Mesenchymal stem cell (in vitro differentiated cells and primary cell): ENCODE measurements around the gene TMEM203.

Source experiments
- DNase-seq: peaks from one replicate; pipeline ENCODE4 v3.0.0-alpha.2; 2013
- H2AFZ ChIP-seq: one replicate; pipeline ENCODE4 v1.6.1; 2013; ENCODE audit warnings: low read depth, mild to moderate bottlenecking, control low read depth, inconsistent platforms, low read length, moderate library complexity
- H2AK5ac ChIP-seq: 2 replicates; pipeline ENCODE4 v1.6.1; 2013; ENCODE audit warnings: low read length, moderate library complexity, mild to moderate bottlenecking, inconsistent platforms; ENCODE audit not compliant: severe bottlenecking
- H2BK120ac ChIP-seq: one replicate; pipeline ENCODE4 v1.6.1; 2013; ENCODE audit warnings: low read depth, mild to moderate bottlenecking, inconsistent platforms, low read length, moderate library complexity
- H2BK12ac ChIP-seq, 2 experiments: one replicate each; pipeline ENCODE4 v1.6.1; 2013; ENCODE audit warnings: inconsistent platforms in 2 of 2, low read length in 2 of 2, mild to moderate bottlenecking in 2 of 2, moderate library complexity in 2 of 2, control low read depth in 1 of 2
- H2BK15ac ChIP-seq: one replicate; pipeline ENCODE4 v1.6.1; 2013; ENCODE audit warnings: mild to moderate bottlenecking, low read depth, inconsistent platforms; ENCODE audit not compliant: poor library complexity, severe bottlenecking
- H2BK5ac ChIP-seq: 2 replicates; pipeline ENCODE4 v1.6.1; 2013; ENCODE audit warnings: low read depth, mild to moderate bottlenecking, low read length, control low read depth, inconsistent platforms; ENCODE audit not compliant: poor library complexity, severe bottlenecking
- H3K14ac ChIP-seq, 2 experiments: one replicate each; pipeline ENCODE4 v1.6.1; 2013; ENCODE audit warnings: inconsistent platforms in 2 of 2, low read length in 2 of 2, control low read depth in 1 of 2, mild to moderate bottlenecking in 1 of 2, moderate library complexity in 1 of 2
- H3K18ac ChIP-seq, 2 experiments: one replicate each; pipeline ENCODE4 v1.6.1; 2013; ENCODE audit warnings: inconsistent platforms in 2 of 2, low read length in 2 of 2, control low read depth in 1 of 2, low read depth in 1 of 2, mild to moderate bottlenecking in 1 of 2
- H3K23ac ChIP-seq, 2 experiments: one replicate each; pipeline ENCODE4 v1.6.1; 2013; ENCODE audit warnings: inconsistent platforms in 2 of 2, low read length in 2 of 2, mild to moderate bottlenecking in 2 of 2, moderate library complexity in 2 of 2, control low read depth in 1 of 2
- H3K27ac ChIP-seq: 2 replicates; pipeline ENCODE4 v1.5.1; 2013; ENCODE audit warnings: mild to moderate bottlenecking, moderate library complexity, low read length, control low read depth, inconsistent platforms; ENCODE audit not compliant: poor library complexity, severe bottlenecking
- H3K27me3 ChIP-seq, 2 experiments: 2 replicates each; pipeline versions ENCODE4 v1.6.1 to v1.7.0; 2013; ENCODE audit warnings: low read length in 2 of 2, mild to moderate bottlenecking in 2 of 2, moderate library complexity in 2 of 2, control low read depth in 1 of 2, inconsistent platforms in 1 of 2; ENCODE audit not compliant: control insufficient read depth in 1 of 2, insufficient read depth in 1 of 2
- H3K36me3 ChIP-seq, 2 experiments: 2 replicates each; pipeline versions ENCODE4 v1.6.1 to v1.7.0; 2013; ENCODE audit warnings: low read length in 2 of 2, control low read depth in 1 of 2, inconsistent platforms in 1 of 2, low read depth in 1 of 2, mild to moderate bottlenecking in 1 of 2; ENCODE audit not compliant: insufficient read depth in 2 of 2, control insufficient read depth in 1 of 2
- H3K4ac ChIP-seq, 2 experiments: one replicate each; pipeline ENCODE4 v1.6.1; 2013; ENCODE audit warnings: inconsistent platforms in 2 of 2, low read length in 2 of 2, mild to moderate bottlenecking in 2 of 2, moderate library complexity in 2 of 2, control low read depth in 1 of 2, low read depth in 1 of 2
- H3K4me1 ChIP-seq: 2 replicates; pipeline ENCODE4 v1.6.1; 2013; ENCODE audit warnings: low read depth, low read length, control low read depth; ENCODE audit not compliant: control insufficient read depth, insufficient read depth
- H3K4me2 ChIP-seq: 2 replicates; pipeline ENCODE4 v1.6.1; 2013; ENCODE audit warnings: low read length, mild to moderate bottlenecking, inconsistent platforms; ENCODE audit not compliant: poor library complexity, severe bottlenecking
- H3K4me3 ChIP-seq, 2 experiments: 2 replicates each; pipeline versions ENCODE4 v1.5.1 to v1.7.0; 2013; ENCODE audit warnings: low read length in 2 of 2, mild to moderate bottlenecking in 2 of 2, control low read depth in 1 of 2, low read depth in 1 of 2; ENCODE audit not compliant: insufficient read depth in 1 of 2
- H3K79me1 ChIP-seq: replicated peaks from 2 replicates; pipeline ENCODE4 v1.6.1; 2013; ENCODE audit warnings: mild to moderate bottlenecking, control low read depth, low read length, inconsistent platforms; ENCODE audit not compliant: poor library complexity, severe bottlenecking
- H3K9ac ChIP-seq: 2 replicates; pipeline ENCODE4 v1.7.0; 2013; ENCODE audit warnings: mild to moderate bottlenecking, low read length, moderate library complexity
- H3K9me3 ChIP-seq: 2 replicates; pipeline ENCODE4 v1.7.0; 2013; ENCODE audit warnings: mild to moderate bottlenecking, low read length; ENCODE audit not compliant: control insufficient read depth
- H4K8ac ChIP-seq: one replicate; pipeline ENCODE4 v1.6.1; 2013; ENCODE audit warnings: inconsistent platforms, mild to moderate bottlenecking, low read length, moderate library complexity
- H4K91ac ChIP-seq: one replicate; pipeline ENCODE4 v1.6.1; 2013; ENCODE audit warnings: mild to moderate bottlenecking, low read length, inconsistent platforms
- WGBS: methylation state at CpG from one replicate; pipeline ENCODE4 v1.1.7; 2013; ENCODE audit warnings: mixed read lengths; 5-methylcytosine and 5-hydroxymethylcytosine counted together

The TMEM203 gene

DNA sequence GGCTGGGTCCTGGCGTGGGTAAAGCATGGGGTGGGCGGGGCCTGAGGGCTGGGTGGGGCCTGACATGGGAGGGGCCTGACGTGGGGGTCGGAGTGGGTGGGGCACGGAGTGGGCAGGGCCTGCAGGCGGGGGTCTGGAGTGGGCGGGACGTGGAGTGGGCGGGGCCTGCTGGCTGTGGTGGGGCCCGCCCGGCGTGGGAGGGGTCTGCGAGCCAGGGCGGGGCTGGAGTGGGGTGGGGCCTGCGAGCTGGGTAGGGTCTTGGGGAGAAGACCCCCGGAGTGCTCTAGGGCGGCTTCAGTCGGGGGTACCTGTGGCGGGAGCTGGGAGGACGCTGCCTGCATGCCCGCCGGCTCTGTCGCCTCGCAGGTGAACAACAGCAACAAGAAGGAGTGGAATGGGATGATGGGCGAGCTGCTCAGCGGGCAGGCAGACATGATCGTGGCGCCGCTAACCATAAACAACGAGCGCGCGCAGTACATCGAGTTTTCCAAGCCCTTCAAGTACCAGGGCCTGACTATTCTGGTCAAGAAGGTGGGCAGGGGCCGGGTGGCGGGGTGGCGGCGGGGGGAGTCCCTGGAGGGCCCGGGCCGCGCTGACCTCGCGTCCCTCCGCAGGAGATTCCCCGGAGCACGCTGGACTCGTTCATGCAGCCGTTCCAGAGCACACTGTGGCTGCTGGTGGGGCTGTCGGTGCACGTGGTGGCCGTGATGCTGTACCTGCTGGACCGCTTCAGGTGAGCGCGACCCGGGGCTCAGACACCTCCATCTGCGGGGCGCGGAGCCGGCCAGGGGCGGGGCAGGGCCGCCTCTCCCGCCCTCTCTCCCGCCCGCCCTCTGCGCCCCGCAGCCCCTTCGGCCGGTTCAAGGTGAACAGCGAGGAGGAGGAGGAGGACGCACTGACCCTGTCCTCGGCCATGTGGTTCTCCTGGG lies 43.6 kb downstream of the TMEM203 start:
- H3K27ac ChIP-seq: no peak overlapping the region
- WGBS: 12% methylated on average over 60 of the region's 71 CpGs
- H4K8ac ChIP-seq: no peak overlapping the region
- H3K79me1 ChIP-seq: no peaks in the 10 kb centered on the region
- H3K4me1 ChIP-seq: peaks cover 20% of the 10 kb centered on the region
- H4K91ac ChIP-seq: no peak overlapping the region
- no peak overlapping the region for H3K23ac ChIP-seq
- H3K18ac ChIP-seq: no peak overlapping the region
- H2BK15ac ChIP-seq: no peak overlapping the region
- H2BK120ac ChIP-seq: no peak overlapping the region
- H3K4ac ChIP-seq: no peak overlapping the region
- H3K27me3 ChIP-seq: peaks cover 86 to 97% of the 10 kb centered on the region in 2 experiments
- DNase-seq: no peak
- no peak overlapping the region for H3K14ac ChIP-seq
- H2AK5ac ChIP-seq: no peak overlapping the region
- no peak overlapping the region for H2BK12ac ChIP-seq
- H2BK5ac ChIP-seq: no peak overlapping the region
- peak overlapping the region; percentile 33 for H3K4me2 ChIP-seq
- H3K9me3 ChIP-seq: no peaks in the 10 kb centered on the region
- H3K4me3 ChIP-seq: no peak overlapping the region
- no peak overlapping the region for H2AFZ ChIP-seq
- H3K36me3 ChIP-seq: no peaks in the 10 kb centered on the region
- no peak overlapping the region for H3K9ac ChIP-seq

DNA sequence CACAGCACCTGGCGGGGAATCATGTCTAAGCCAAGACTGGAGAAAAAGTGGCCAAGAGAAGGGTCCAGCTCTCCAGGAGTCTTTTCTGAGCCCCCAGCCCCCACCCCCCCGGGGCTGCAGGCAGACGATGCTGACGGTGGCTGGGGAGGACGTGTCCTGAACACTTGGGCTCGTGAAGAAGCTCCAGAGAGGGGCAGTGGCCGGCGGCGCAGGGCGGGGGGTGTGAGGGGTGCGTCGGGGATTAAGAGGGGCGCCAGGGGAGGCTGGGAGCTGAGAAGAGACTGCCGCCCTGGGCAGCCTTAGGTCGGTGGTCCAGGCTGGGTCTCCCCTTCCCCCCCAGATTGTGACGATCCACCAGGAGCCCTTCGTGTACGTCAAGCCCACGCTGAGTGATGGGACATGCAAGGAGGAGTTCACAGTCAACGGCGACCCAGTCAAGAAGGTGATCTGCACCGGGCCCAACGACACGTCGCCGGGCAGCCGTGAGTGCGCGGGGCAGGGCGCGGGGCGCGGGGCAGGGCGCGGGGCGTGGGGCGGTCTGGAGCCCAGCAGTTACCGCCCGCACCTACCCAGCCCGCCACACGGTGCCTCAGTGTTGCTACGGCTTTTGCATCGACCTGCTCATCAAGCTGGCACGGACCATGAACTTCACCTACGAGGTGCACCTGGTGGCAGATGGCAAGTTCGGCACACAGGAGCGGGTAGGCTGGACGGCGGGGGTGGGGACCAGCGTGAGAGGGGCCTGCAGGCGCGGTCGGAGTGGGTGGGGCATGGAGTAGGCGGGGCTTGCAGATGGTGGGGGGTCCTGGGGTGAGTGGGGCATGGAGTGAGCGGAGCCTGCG lies 44.5 kb downstream of the TMEM203 start:
- no peak overlapping the region for H2BK5ac ChIP-seq
- WGBS: 48% methylated on average over 53 of the region's 56 CpGs

DNA sequence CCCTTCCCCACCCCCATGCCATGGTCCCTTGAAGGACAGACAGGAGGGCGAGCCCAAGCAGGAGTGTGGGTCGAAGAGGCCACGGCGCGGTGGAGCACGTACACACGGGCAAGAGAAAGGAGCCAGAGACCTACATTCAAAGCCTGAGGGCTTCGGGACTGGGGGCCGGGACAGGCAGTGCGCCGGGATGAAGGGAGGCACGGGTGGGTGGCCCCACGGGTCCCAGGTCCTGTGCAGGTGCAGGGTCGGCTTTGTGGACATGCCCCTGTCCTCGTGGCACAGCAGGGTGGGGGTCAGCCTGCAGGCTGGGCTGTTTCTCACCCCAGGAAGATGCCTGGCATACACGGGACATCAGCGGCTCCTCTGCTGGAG lies 45.4 kb downstream of the TMEM203 start:
- no peak overlapping the region for H3K27ac ChIP-seq
- no peak overlapping the region for H3K9ac ChIP-seq
- no peak overlapping the region for H3K14ac ChIP-seq
- H3K4me1 ChIP-seq: peaks cover 27% of the 10 kb centered on the region
- H2AK5ac ChIP-seq: no peak overlapping the region
- H2BK5ac ChIP-seq: no peak overlapping the region
- no peak overlapping the region for H3K4me2 ChIP-seq
- H3K4ac ChIP-seq: no peak overlapping the region
- H3K36me3 ChIP-seq: peaks cover 0 to 4% of the 10 kb centered on the region in 2 experiments
- H2AFZ ChIP-seq: no peak overlapping the region
- H3K27me3 ChIP-seq: peaks cover 85 to 97% of the 10 kb centered on the region in 2 experiments
- no peak overlapping the region for H2BK12ac ChIP-seq
- no peaks in the 10 kb centered on the region for H3K79me1 ChIP-seq
- H2BK15ac ChIP-seq: no peak overlapping the region
- no peak for DNase-seq
- no peak overlapping the region for H2BK120ac ChIP-seq
- H3K23ac ChIP-seq: no peak overlapping the region
- H3K9me3 ChIP-seq: no peaks in the 10 kb centered on the region
- no peak overlapping the region for H3K4me3 ChIP-seq
- no peak overlapping the region for H4K91ac ChIP-seq
- H3K18ac ChIP-seq: no peak overlapping the region
- H4K8ac ChIP-seq: no peak overlapping the region
- 89% methylated on average over 17 of the region's 17 CpGs for WGBS

More for the DNA sequence above, 44.5 kb downstream of the TMEM203 start:
- peaks cover 0 to 4% of the 10 kb centered on the region in 2 experiments for H3K36me3 ChIP-seq
- no peak overlapping the region for H3K23ac ChIP-seq
- no peak overlapping the region for H2AK5ac ChIP-seq
- peaks cover 85 to 97% of the 10 kb centered on the region in 2 experiments for H3K27me3 ChIP-seq
- no peaks in the 10 kb centered on the region for H3K79me1 ChIP-seq
- no peak overlapping the region for H2BK120ac ChIP-seq
- H3K4me3 ChIP-seq: no peak overlapping the region
- H3K9me3 ChIP-seq: no peaks in the 10 kb centered on the region
- DNase-seq: no peak
- no peak overlapping the region for H3K9ac ChIP-seq
- no peak overlapping the region for H4K8ac ChIP-seq
- peaks cover 27% of the 10 kb centered on the region for H3K4me1 ChIP-seq
- no peak overlapping the region for H3K18ac ChIP-seq
- no peak overlapping the region for H3K27ac ChIP-seq
- H3K4ac ChIP-seq: no peak overlapping the region
- no peak overlapping the region for H3K14ac ChIP-seq
- H3K4me2 ChIP-seq: no peak overlapping the region
- no peak overlapping the region for H2BK12ac ChIP-seq
- no peak overlapping the region for H2AFZ ChIP-seq
- H4K91ac ChIP-seq: no peak overlapping the region
- H2BK15ac ChIP-seq: no peak overlapping the region
